K562 (cell line): ENCODE data around the gene LOXHD1. TPM values are rescaled to one million over a fixed set of nuclear protein-coding genes. Genes with fewer than 3 reads are reported as not detected.

Source experiments
- ATAC-seq: fragments of 200-7000 bp; cut with Tn5 transposase; 3 replicates; pipeline ENCODE4 v1.9.1; 2020; ENCODE audit warnings: moderate library complexity
- BruUV-seq: library from RNA; stranded (reverse); fragments of 400-500 nt; replicated peaks from 2 replicates; lab custom pipeline; 2021; lab: Mats Ljungman, UMichigan
- CTCF ChIA-PET: fragments of 300-600 bp; formaldehyde crosslinking; extraction: SDS; loops from one replicate; lab custom pipeline; 2021; ENCODE audit warnings: low intra/inter-chr PET ratio; lab: Yijun Ruan, JAX
- POLR2A ChIA-PET: fragments of 300-600, 350-650 bp; sonication (Branson Sonifier 250); formaldehyde crosslinking; extraction: SDS; loops from one replicate; lab custom pipeline; 2021; ENCODE audit warnings: antibody characterized with exemption, inconsistent platforms; lab: Yijun Ruan, JAX
- DNase-seq, 4 experiments: peaks; one replicate each; pipeline versions ENCODE4 v3.0.0 to v3.0.0-alpha.2; 2011 to 2018; ENCODE audit warnings: low spot score in 3 of 4, mixed read lengths in 3 of 4; ENCODE audit errors: extremely low read depth in 1 of 4
- FAIRE-seq: peaks from 2 replicates; lab custom pipeline; 2011; peaks lifted over from hg19 to GRCh38; lab: Jason Lieb, UNC
- H2AFZ ChIP-seq: 2 replicates; pipeline ENCODE4 v1.6.0; 2011; ENCODE audit warnings: low read depth, low read length, control low read depth, inconsistent platforms
- H3K27ac ChIP-seq: fragments of 200-600 bp; 3 replicates; pipeline ENCODE4 v1.8.0; 2011; ENCODE audit warnings: low read depth, mild to moderate bottlenecking, control low read depth, inconsistent platforms, low read length, moderate library complexity, mixed read lengths; ENCODE audit errors: extremely low read depth
- H3K27me3 ChIP-seq, 2 experiments: fragments of 300-600 bp in 1 of 2; 2 replicates in 1 of 2; 3 replicates in 1 of 2; pipeline versions ENCODE4 v1.6.0 to v1.8.0; 2011; ENCODE audit warnings: inconsistent platforms in 2 of 2, low read length in 2 of 2, mild to moderate bottlenecking in 1 of 2, mixed read lengths in 1 of 2, moderate library complexity in 1 of 2; ENCODE audit not compliant: control insufficient read depth in 2 of 2, insufficient read depth in 2 of 2
- H3K36me3 ChIP-seq: fragments of 300-600 bp; 3 replicates; pipeline ENCODE4 v1.8.0; 2011; ENCODE audit warnings: mild to moderate bottlenecking, low read length, inconsistent platforms; ENCODE audit not compliant: control insufficient read depth, insufficient read depth
- H3K4me1 ChIP-seq, 2 experiments: fragments of 200-600 bp in 1 of 2; replicated peaks in 1 of 2; 2 replicates in 1 of 2; 3 replicates in 1 of 2; pipeline versions ENCODE4 v1.5.1 to v1.8.0; 2011; ENCODE audit warnings: inconsistent platforms in 2 of 2, low read length in 2 of 2, mild to moderate bottlenecking in 1 of 2, mixed read lengths in 1 of 2, moderate library complexity in 1 of 2; ENCODE audit not compliant: control insufficient read depth in 2 of 2, insufficient read depth in 2 of 2
- H3K4me2 ChIP-seq: 2 replicates; pipeline ENCODE4 v1.6.1; 2011; ENCODE audit warnings: low read length, control low read depth, inconsistent platforms, mixed read lengths; ENCODE audit not compliant: insufficient read depth
- H3K4me3 ChIP-seq: fragments of 200-600 bp; sonication (generic), shearing (Covaris generic); 2 replicates; pipeline ENCODE4 v1.5.1; 2016; ENCODE audit warnings: control low read depth, inconsistent platforms
- H3K79me2 ChIP-seq: fragments of 200-600 bp; 3 replicates; pipeline ENCODE4 v1.8.0; 2011; ENCODE audit warnings: low read length, inconsistent platforms; ENCODE audit not compliant: control insufficient read depth, insufficient read depth
- H3K9ac ChIP-seq, 2 experiments: 2 replicates each; pipeline versions ENCODE4 v1.6.0 to v1.6.1; 2011; ENCODE audit warnings: low read depth in 2 of 2, low read length in 2 of 2, control low read depth in 1 of 2, inconsistent platforms in 1 of 2, mild to moderate bottlenecking in 1 of 2, mixed read lengths in 1 of 2; ENCODE audit not compliant: insufficient read depth in 1 of 2
- H3K9me1 ChIP-seq: one replicate; pipeline ENCODE4 v1.6.0; 2011; ENCODE audit warnings: inconsistent platforms, mild to moderate bottlenecking, low read length, moderate library complexity; ENCODE audit not compliant: control insufficient read depth, insufficient read depth
- H3K9me3 ChIP-seq: replicated peaks from 2 replicates; pipeline ENCODE4 v1.5.1; 2011; ENCODE audit warnings: low read depth, low read length, inconsistent platforms; ENCODE audit not compliant: control insufficient read depth, insufficient read depth
- H4K20me1 ChIP-seq: replicated peaks from 2 replicates; pipeline ENCODE4 v1.6.1; 2011; ENCODE audit warnings: low read length, inconsistent platforms, mixed read lengths; ENCODE audit not compliant: control insufficient read depth, insufficient read depth
- HNRNPUL1 ChIP-seq: fragments of 200-400 bp; formaldehyde crosslinking; IDR thresholded peaks from 2 replicates; pipeline ENCODE4 v1.6.1; 2017; ENCODE audit warnings: low read length
- NR2F6 ChIP-seq: fragments of 450-650 bp; formaldehyde crosslinking; IDR thresholded peaks from 2 replicates; pipeline ENCODE4 v1.4.0; 2020; ENCODE audit warnings: mild to moderate bottlenecking
- ZNF3 ChIP-seq: fragments of 250-450 bp; sonication (Bioruptor Pico); IDR thresholded peaks from 2 replicates; pipeline ENCODE4 v1.5.0; 2021; ENCODE audit warnings: mild to moderate bottlenecking, moderate library complexity
- ZNF57 ChIP-seq: fragments of 450-650 bp; formaldehyde crosslinking; IDR thresholded peaks from 2 replicates; pipeline ENCODE4 v1.4.0; 2020; ENCODE audit warnings: mild to moderate bottlenecking, moderate library complexity
- WGBS: fragments of 100-300 bp; shearing (Covaris generic); methylation state at CpG from one replicate; pipeline ENCODE4 v1.1.6; 2016; ENCODE audit warnings: low coverage, mixed read lengths; ENCODE audit not compliant: insufficient coverage; ENCODE audit errors: missing lambda C conversion rate; 5-methylcytosine and 5-hydroxymethylcytosine counted together
- in situ Hi-C: fragments of 300-500 bp; cut with MboI; formaldehyde crosslinking; loops from 4 replicates; pipeline ENCODE4 v1.15.0; 2018; ENCODE audit warnings: inconsistent platforms, mixed read lengths
- intact Hi-C: fragments of 100-400 bp; cut with micrococcal nuclease; formaldehyde crosslinking; loops from 2 replicates; pipeline ENCODE4 v1.14.2; 2022
- polyA plus RNA-seq, 8 experiments: library from polyadenylated mRNA; depleted of rRNA in 4 of 8; stranded (reverse) in 5 of 8; unstranded in 3 of 8; fragments of >200 nt; fragmentation: Nextera tagmentation in 2 of 8; fragmentation: Illumina TruSeq in 1 of 8; extraction: Ambion mirVana in 2 of 8; extraction: Trizol in 1 of 8; gene quantifications; 2 replicates each; pipeline versions ENCODE4 v1.2.1 to v1.2.3, GENCODE V29; 2011 to 2014; ENCODE audit warnings: inconsistent platforms in 1 of 8, missing spikeins in 1 of 8
- total RNA-seq, 7 experiments: library from RNA; depleted of rRNA in 6 of 7; stranded (reverse); fragments of >200 nt in 6 of 7; fragmentation: Illumina TruSeq in 2 of 7; extraction: Trizol in 2 of 7; gene quantifications; 2 replicates each; pipeline versions ENCODE4 v1.2.1 to v1.2.3, GENCODE V29; 2011 to 2021; ENCODE audit warnings: low replicate concordance in 1 of 7
- TF ChIP-seq, protein P1 (sequence below): fragments of 200-600 bp; sonication (generic); IDR thresholded peaks from one replicate; pipeline ENCODE4 v1.6.1; 2012; ENCODE audit warnings: mild to moderate bottlenecking, low read depth, low read length, inconsistent platforms
- TF ChIP-seq, protein P2 (sequence below): sonication (generic); formaldehyde crosslinking; IDR thresholded peaks from 2 replicates; pipeline ENCODE4 v1.8.1; 2023; ENCODE audit warnings: mild to moderate bottlenecking, missing genetic modification reagents

Gene LOXHD1
- total and polyA plus RNA-seq, 9 of the 15 experiments (the other 6 are each of a cell fraction or from before 2014, with no cell fraction given) = not detected

DNA sequence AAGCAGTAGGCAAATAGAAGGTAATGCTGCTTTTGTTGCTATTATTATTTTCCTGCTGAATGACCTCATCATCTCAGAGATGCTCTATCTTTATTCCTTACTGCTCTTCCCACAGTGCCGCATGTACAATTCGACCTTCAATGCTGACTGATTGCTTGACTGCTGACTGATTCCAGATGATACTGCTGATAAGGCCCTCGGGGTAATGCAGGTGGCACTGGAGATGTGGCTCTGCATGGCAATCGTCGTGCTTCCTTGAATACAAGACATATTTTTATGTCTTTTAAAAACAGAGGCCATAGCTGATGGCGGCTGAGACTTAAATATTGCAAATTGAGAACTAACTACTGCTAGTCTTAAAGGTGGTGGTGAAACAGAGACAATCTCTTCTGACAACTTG lies 146.6 kb downstream of the LOXHD1 start:
- no peaks in the 10 kb centered on the region for H3K9me1 ChIP-seq
- H3K27ac ChIP-seq = no peak overlapping the region
- no peaks in the 10 kb centered on the region for H4K20me1 ChIP-seq
- intact Hi-C loops (no loop called here), in situ Hi-C loops (no loop called here)
- no peak overlapping the region for H3K4me3 ChIP-seq
- no peaks in the 10 kb centered on the region for H3K9me3 ChIP-seq
- 4% methylated on average over 6 of the region's 6 CpGs for WGBS
- ChIA-PET POLR2A (no interaction called here), CTCF (no interaction called here)
- no peaks in the 10 kb centered on the region for H3K4me1 ChIP-seq
- no peak overlapping the region for H2AFZ ChIP-seq
- H3K79me2 ChIP-seq = no peaks in the 10 kb centered on the region
- DNase-seq (no peak), FAIRE-seq (no peak), ATAC-seq (no peak)
- peaks cover 0 to 18% of the 10 kb centered on the region in 2 experiments; a peak in 2 of 5 replicates for H3K27me3 ChIP-seq
- no TSS peak for BruUV-seq
- no peaks in the 10 kb centered on the region for H3K36me3 ChIP-seq
- no peak overlapping the region for H3K9ac ChIP-seq
- H3K4me2 ChIP-seq = no peak overlapping the region
- TF ChIP-seq, protein P1, sequence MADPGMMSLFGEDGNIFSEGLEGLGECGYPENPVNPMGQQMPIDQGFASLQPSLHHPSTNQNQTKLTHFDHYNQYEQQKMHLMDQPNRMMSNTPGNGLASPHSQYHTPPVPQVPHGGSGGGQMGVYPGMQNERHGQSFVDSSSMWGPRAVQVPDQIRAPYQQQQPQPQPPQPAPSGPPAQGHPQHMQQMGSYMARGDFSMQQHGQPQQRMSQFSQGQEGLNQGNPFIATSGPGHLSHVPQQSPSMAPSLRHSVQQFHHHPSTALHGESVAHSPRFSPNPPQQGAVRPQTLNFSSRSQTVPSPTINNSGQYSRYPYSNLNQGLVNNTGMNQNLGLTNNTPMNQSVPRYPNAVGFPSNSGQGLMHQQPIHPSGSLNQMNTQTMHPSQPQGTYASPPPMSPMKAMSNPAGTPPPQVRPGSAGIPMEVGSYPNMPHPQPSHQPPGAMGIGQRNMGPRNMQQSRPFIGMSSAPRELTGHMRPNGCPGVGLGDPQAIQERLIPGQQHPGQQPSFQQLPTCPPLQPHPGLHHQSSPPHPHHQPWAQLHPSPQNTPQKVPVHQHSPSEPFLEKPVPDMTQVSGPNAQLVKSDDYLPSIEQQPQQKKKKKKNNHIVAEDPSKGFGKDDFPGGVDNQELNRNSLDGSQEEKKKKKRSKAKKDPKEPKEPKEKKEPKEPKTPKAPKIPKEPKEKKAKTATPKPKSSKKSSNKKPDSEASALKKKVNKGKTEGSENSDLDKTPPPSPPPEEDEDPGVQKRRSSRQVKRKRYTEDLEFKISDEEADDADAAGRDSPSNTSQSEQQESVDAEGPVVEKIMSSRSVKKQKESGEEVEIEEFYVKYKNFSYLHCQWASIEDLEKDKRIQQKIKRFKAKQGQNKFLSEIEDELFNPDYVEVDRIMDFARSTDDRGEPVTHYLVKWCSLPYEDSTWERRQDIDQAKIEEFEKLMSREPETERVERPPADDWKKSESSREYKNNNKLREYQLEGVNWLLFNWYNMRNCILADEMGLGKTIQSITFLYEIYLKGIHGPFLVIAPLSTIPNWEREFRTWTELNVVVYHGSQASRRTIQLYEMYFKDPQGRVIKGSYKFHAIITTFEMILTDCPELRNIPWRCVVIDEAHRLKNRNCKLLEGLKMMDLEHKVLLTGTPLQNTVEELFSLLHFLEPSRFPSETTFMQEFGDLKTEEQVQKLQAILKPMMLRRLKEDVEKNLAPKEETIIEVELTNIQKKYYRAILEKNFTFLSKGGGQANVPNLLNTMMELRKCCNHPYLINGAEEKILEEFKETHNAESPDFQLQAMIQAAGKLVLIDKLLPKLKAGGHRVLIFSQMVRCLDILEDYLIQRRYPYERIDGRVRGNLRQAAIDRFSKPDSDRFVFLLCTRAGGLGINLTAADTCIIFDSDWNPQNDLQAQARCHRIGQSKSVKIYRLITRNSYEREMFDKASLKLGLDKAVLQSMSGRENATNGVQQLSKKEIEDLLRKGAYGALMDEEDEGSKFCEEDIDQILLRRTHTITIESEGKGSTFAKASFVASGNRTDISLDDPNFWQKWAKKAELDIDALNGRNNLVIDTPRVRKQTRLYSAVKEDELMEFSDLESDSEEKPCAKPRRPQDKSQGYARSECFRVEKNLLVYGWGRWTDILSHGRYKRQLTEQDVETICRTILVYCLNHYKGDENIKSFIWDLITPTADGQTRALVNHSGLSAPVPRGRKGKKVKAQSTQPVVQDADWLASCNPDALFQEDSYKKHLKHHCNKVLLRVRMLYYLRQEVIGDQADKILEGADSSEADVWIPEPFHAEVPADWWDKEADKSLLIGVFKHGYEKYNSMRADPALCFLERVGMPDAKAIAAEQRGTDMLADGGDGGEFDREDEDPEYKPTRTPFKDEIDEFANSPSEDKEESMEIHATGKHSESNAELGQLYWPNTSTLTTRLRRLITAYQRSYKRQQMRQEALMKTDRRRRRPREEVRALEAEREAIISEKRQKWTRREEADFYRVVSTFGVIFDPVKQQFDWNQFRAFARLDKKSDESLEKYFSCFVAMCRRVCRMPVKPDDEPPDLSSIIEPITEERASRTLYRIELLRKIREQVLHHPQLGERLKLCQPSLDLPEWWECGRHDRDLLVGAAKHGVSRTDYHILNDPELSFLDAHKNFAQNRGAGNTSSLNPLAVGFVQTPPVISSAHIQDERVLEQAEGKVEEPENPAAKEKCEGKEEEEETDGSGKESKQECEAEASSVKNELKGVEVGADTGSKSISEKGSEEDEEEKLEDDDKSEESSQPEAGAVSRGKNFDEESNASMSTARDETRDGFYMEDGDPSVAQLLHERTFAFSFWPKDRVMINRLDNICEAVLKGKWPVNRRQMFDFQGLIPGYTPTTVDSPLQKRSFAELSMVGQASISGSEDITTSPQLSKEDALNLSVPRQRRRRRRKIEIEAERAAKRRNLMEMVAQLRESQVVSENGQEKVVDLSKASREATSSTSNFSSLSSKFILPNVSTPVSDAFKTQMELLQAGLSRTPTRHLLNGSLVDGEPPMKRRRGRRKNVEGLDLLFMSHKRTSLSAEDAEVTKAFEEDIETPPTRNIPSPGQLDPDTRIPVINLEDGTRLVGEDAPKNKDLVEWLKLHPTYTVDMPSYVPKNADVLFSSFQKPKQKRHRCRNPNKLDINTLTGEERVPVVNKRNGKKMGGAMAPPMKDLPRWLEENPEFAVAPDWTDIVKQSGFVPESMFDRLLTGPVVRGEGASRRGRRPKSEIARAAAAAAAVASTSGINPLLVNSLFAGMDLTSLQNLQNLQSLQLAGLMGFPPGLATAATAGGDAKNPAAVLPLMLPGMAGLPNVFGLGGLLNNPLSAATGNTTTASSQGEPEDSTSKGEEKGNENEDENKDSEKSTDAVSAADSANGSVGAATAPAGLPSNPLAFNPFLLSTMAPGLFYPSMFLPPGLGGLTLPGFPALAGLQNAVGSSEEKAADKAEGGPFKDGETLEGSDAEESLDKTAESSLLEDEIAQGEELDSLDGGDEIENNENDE = no peak
- TF ChIP-seq HNRNPUL1 = no peak
- no peak for TF ChIP-seq ZNF3 (CRISPR knock-in tag)
- TF ChIP-seq, protein P2, sequence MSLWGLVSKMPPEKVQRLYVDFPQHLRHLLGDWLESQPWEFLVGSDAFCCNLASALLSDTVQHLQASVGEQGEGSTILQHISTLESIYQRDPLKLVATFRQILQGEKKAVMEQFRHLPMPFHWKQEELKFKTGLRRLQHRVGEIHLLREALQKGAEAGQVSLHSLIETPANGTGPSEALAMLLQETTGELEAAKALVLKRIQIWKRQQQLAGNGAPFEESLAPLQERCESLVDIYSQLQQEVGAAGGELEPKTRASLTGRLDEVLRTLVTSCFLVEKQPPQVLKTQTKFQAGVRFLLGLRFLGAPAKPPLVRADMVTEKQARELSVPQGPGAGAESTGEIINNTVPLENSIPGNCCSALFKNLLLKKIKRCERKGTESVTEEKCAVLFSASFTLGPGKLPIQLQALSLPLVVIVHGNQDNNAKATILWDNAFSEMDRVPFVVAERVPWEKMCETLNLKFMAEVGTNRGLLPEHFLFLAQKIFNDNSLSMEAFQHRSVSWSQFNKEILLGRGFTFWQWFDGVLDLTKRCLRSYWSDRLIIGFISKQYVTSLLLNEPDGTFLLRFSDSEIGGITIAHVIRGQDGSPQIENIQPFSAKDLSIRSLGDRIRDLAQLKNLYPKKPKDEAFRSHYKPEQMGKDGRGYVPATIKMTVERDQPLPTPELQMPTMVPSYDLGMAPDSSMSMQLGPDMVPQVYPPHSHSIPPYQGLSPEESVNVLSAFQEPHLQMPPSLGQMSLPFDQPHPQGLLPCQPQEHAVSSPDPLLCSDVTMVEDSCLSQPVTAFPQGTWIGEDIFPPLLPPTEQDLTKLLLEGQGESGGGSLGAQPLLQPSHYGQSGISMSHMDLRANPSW = no peak
- TF ChIP-seq ZNF57 = no peak
- TF ChIP-seq NR2F6 (CRISPR knock-in tag) = no peak
